WTC11 (cell line): ENCODE measurements around the gene CREG2.

Experiments
- CREB1 ChIP-seq: sonication (generic); formaldehyde crosslinking; IDR thresholded peaks from 2 replicates; pipeline ENCODE4 v1.8.0; 2023; ENCODE audit warnings: mild to moderate bottlenecking, missing genetic modification reagents
- MAX ChIP-seq: sonication (generic); formaldehyde crosslinking; IDR thresholded peaks from 2 replicates; pipeline ENCODE4 v1.8.0; 2022; ENCODE audit warnings: mild to moderate bottlenecking, missing genetic modification reagents
- TF ChIP-seq, protein P1 (sequence below): sonication (generic); formaldehyde crosslinking; IDR thresholded peaks from 2 replicates; pipeline ENCODE4 v1.8.1; 2022; ENCODE audit warnings: low read depth, mild to moderate bottlenecking, moderate library complexity, missing genetic modification reagents, borderline replicate concordance
- TF ChIP-seq, protein P2 (sequence below): fragments of 200-600 bp; IDR thresholded peaks from 2 replicates; pipeline ENCODE4 v1.8.0; 2022; ENCODE audit warnings: antibody characterized with exemption

GRCh38 chr2:101341421-101341820 is 45.9 kb downstream of the CREG2 start:
- TF ChIP-seq CREB1 (CRISPR knock-in tag) (no peak), MAX (CRISPR knock-in tag) (no peak)
- TF ChIP-seq, protein P1, sequence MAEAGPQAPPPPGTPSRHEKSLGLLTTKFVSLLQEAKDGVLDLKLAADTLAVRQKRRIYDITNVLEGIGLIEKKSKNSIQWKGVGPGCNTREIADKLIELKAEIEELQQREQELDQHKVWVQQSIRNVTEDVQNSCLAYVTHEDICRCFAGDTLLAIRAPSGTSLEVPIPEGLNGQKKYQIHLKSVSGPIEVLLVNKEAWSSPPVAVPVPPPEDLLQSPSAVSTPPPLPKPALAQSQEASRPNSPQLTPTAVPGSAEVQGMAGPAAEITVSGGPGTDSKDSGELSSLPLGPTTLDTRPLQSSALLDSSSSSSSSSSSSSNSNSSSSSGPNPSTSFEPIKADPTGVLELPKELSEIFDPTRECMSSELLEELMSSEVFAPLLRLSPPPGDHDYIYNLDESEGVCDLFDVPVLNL (CRISPR knock-in tag), result no peak
- TF ChIP-seq, protein P2, sequence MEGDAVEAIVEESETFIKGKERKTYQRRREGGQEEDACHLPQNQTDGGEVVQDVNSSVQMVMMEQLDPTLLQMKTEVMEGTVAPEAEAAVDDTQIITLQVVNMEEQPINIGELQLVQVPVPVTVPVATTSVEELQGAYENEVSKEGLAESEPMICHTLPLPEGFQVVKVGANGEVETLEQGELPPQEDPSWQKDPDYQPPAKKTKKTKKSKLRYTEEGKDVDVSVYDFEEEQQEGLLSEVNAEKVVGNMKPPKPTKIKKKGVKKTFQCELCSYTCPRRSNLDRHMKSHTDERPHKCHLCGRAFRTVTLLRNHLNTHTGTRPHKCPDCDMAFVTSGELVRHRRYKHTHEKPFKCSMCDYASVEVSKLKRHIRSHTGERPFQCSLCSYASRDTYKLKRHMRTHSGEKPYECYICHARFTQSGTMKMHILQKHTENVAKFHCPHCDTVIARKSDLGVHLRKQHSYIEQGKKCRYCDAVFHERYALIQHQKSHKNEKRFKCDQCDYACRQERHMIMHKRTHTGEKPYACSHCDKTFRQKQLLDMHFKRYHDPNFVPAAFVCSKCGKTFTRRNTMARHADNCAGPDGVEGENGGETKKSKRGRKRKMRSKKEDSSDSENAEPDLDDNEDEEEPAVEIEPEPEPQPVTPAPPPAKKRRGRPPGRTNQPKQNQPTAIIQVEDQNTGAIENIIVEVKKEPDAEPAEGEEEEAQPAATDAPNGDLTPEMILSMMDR, result no peak
